ENCODE results near the gene MGAT5B. TPM values are rescaled to one million over a fixed set of nuclear protein-coding genes. Genes with fewer than 3 reads are reported as not detected.

MGAT5B gene
- total RNA-seq, 2 experiments from 2014 or later: 0.19 TPM; not detected in 1

DNA sequence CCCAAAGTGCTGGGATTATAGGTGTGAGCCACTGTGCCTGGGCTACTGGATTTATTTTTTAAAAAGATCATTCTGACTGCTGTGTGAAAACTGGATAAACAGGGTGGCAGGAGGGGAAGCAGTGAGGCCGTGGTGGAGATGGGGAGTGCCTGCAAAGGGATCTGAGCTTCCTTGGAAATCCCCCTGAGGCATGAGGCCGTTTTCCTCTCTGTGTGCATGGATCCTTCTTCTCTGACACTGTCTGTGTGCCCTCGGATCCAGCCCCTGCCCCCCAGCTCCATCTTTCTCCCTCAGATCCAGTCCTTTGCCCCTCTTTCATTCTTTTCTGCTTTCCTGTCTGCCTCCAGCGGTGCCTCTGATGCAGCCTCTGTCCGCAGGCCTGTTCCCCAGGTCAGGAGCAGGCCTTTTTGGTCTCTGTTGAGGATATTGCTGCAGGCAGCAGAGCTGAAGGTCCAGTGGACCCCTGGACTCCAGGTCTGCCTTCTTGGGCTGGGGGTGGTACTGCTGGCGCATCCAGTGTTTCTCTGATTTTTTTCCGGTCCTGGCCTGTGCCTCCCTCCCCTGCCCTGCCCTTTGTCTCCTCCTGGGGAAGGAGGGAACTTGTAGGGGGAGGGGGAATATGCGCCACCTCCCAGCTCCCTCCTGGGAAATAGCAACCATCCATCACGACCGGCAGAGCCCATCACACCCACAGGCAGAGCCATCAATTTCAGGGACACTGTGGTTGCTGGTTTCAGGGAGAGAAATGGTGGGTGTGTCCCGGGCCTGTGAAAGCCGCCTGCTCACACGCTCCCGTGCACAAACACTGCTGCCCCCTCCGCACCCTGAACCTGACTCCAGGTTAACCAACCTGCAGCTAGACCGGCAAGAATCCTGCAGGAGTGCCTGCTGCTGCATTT is 17.0 kb downstream of the MGAT5B start:
- Mint-ChIP-seq H3K4me1 (ENCODE audit: low read depth) (no peaks in the 10 kb centered on the region), H3K36me3 (ENCODE audit: low read depth) (no peaks in the 10 kb centered on the region), H3K4me3 (no peak overlapping the region), H3K9me3 (no peaks in the 10 kb centered on the region), H3K27ac (no peak overlapping the region), H3K27me3 (ENCODE audit: low read depth) (no peaks in the 10 kb centered on the region)
- intact Hi-C loops (cut with micrococcal nuclease): no loop called here
- CTCF ChIA-PET: interaction anchor here (1.5 kb wide), 1 partner anchor 171 kb away, joined by 3 read pairs; no protein-coding TSS in a partner anchor
- DNase-seq: no peak

DNA sequence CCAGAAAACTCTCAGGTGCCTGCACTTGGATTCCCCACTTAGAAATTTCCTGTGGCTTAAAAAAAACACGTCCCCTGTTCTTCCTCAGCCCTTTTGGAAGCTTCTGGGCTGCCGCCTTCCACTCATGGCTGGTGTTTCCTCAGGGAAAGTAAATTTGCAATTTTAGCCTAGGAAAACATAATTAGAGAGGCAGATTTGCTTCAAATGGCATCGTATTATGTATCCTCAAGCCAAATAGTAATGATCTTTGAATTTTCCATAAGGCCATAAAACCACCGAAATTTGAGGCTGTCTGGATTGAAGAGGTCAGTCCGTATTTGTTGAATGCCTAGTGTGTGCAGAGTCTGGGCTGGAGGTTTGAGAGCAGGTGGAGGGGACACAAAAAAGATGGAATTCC is 17.7 kb downstream of the MGAT5B start:
- no peaks in the 10 kb centered on the region for H3K36me3 Mint-ChIP-seq (ENCODE audit: low read depth)
- H3K27ac Mint-ChIP-seq: no peak overlapping the region
- no peaks in the 10 kb centered on the region for H3K27me3 Mint-ChIP-seq (ENCODE audit: low read depth)
- H3K4me3 Mint-ChIP-seq: no peak overlapping the region
- no peaks in the 10 kb centered on the region for H3K4me1 Mint-ChIP-seq (ENCODE audit: low read depth)
- no peak for DNase-seq
- no peaks in the 10 kb centered on the region for H3K9me3 Mint-ChIP-seq
- CTCF ChIA-PET: no interaction called here
- intact Hi-C loops (cut with micrococcal nuclease): no loop called here

DNA sequence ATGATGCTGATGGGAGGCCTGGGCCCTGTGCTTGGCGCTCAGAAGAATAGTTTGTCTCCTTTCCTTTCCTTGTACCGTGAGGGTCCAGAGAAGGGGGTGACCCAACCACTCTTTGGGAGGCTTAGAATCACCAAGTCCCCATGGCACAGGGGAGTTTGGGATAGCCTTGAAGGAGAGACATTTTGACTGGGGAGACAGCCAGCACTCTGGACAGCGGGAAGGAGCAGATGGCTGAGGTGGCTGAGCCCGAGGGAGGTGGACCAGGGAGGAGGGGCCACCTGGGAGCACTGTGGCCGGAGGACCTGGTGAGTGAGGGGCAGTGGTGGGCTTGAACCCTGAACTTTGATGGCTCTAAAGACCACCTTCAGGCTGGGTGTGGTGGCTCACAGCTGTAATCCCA is 18.2 kb downstream of the MGAT5B start:
- H3K27me3 Mint-ChIP-seq (ENCODE audit: low read depth): no peaks in the 10 kb centered on the region
- CTCF ChIA-PET: no interaction called here
- DNase-seq: no peak
- intact Hi-C loops (cut with micrococcal nuclease): no loop called here
- no peaks in the 10 kb centered on the region for H3K36me3 Mint-ChIP-seq (ENCODE audit: low read depth)
- H3K27ac Mint-ChIP-seq: no peak overlapping the region
- no peaks in the 10 kb centered on the region for H3K4me1 Mint-ChIP-seq (ENCODE audit: low read depth)
- H3K4me3 Mint-ChIP-seq: no peak overlapping the region
- no peaks in the 10 kb centered on the region for H3K9me3 Mint-ChIP-seq

DNA sequence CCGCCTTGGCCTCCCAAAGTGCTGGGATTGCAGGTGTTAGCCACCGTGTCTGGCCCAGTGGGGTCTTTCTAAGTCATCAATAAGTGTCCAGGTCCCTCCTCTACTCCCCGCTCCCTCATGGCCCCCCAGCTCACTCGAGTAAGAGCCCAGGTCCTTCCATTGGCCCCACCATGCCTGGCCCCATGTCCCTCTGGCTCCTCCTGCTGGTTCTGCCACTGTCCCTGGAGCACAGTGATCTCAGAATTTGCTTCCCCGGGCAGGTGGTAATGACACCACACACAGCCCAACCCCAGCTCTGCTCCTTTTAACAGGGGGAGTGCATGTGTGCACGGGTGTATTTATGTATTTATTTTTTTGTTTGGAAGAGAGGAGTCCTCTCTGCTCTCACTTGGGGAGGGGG is 19.6 kb downstream of the MGAT5B start:
- no peaks in the 10 kb centered on the region for H3K9me3 Mint-ChIP-seq
- no peaks in the 10 kb centered on the region for H3K27me3 Mint-ChIP-seq (ENCODE audit: low read depth)
- intact Hi-C loops (cut with micrococcal nuclease): no loop called here
- H3K36me3 Mint-ChIP-seq (ENCODE audit: low read depth): no peaks in the 10 kb centered on the region
- CTCF ChIA-PET: interaction anchor here (1.6 kb wide), 1 partner anchor 169 kb away, joined by 3 read pairs; no protein-coding TSS in a partner anchor
- no peak overlapping the region for H3K27ac Mint-ChIP-seq
- H3K4me1 Mint-ChIP-seq (ENCODE audit: low read depth): no peaks in the 10 kb centered on the region
- H3K4me3 Mint-ChIP-seq: no peak overlapping the region
- no peak for DNase-seq

DNA sequence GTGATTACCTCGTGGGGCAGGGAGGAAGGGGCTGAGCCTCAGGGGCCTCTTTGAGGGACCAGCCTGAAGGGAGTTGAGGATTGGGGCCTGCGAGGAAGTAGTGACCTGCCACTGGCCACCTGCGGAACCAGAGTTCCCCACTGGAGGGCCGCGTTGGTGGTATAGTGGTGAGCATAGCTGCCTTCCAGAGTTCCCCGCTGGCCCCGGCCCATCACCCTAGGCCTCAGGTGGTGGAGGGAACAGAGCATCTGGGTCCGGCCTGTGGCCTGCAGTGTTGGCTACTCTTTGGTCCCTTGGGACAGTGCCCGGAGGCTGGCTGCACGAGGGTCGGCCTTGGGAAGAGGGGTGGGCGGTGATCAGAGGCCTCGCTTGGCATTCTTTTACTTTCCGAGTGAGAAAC is 20.5 kb downstream of the MGAT5B start:
- H3K27ac Mint-ChIP-seq: no peak overlapping the region
- no peaks in the 10 kb centered on the region for H3K4me1 Mint-ChIP-seq (ENCODE audit: low read depth)
- H3K4me3 Mint-ChIP-seq: no peak overlapping the region
- H3K36me3 Mint-ChIP-seq (ENCODE audit: low read depth): no peaks in the 10 kb centered on the region
- CTCF ChIA-PET: interaction anchor here (1.6 kb wide), 1 partner anchor 168 kb away, joined by 3 read pairs; no protein-coding TSS in a partner anchor
- no peaks in the 10 kb centered on the region for H3K27me3 Mint-ChIP-seq (ENCODE audit: low read depth)
- H3K9me3 Mint-ChIP-seq: no peaks in the 10 kb centered on the region
- no peak for DNase-seq
- intact Hi-C loops (cut with micrococcal nuclease): no loop called here

DNA sequence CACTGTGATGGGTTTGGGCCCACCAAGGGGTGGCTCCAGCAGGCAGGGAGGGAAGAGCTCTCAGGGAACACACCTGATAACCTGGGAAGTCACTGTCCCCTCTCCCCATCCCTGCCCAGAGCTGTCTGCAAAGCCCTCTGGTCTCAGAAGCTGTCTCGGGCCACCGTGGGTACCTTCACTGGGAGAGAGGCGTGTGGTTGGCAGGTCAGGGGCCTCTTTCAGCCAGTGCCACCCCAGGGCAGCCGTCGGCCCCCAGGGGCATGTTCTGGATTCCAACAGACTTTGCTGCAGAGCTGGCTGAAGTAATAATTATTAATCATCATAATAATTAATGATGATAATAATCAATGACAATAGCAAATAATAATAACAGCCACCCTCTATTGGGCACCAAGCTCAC is 21.1 kb downstream of the MGAT5B start:
- H3K27ac Mint-ChIP-seq: no peak overlapping the region
- H3K9me3 Mint-ChIP-seq: no peaks in the 10 kb centered on the region
- H3K4me3 Mint-ChIP-seq: no peak overlapping the region
- H3K36me3 Mint-ChIP-seq (ENCODE audit: low read depth): no peaks in the 10 kb centered on the region
- intact Hi-C loops (cut with micrococcal nuclease): no loop called here
- CTCF ChIA-PET: interaction anchor here (1.0 kb wide), 1 partner anchor 72 kb away, joined by 3 read pairs; no protein-coding TSS in a partner anchor
- no peak for DNase-seq
- no peaks in the 10 kb centered on the region for H3K4me1 Mint-ChIP-seq (ENCODE audit: low read depth)
- no peaks in the 10 kb centered on the region for H3K27me3 Mint-ChIP-seq (ENCODE audit: low read depth)

DNA sequence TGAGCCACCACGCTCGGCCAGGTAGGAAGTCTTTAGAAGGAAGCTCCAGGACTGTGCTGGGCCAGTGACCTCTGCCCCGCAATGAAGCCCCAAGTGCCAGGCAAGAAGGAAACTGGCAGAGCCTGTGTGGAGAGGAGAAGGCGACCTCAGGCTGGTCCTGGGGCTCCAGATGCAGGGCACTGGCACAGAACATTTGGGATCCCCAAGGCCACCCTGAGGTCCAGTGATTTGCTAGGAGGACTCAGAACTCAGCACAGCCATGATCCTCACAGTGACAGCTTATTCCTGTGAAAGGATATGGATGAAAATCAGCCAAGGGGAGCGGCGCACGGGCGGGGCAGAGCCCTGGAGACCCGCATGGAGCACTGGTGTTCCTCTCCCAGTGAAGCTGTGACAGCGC is 24.1 kb downstream of the MGAT5B start:
- intact Hi-C loops (cut with micrococcal nuclease): no loop called here
- no peak for DNase-seq
- Mint-ChIP-seq H3K9me3 (no peaks in the 10 kb centered on the region), H3K27ac (no peak overlapping the region), H3K27me3 (ENCODE audit: low read depth) (no peaks in the 10 kb centered on the region), H3K4me3 (no peak overlapping the region), H3K4me1 (ENCODE audit: low read depth) (no peaks in the 10 kb centered on the region), H3K36me3 (ENCODE audit: low read depth) (no peaks in the 10 kb centered on the region)
- CTCF ChIA-PET: no interaction called here

DNA sequence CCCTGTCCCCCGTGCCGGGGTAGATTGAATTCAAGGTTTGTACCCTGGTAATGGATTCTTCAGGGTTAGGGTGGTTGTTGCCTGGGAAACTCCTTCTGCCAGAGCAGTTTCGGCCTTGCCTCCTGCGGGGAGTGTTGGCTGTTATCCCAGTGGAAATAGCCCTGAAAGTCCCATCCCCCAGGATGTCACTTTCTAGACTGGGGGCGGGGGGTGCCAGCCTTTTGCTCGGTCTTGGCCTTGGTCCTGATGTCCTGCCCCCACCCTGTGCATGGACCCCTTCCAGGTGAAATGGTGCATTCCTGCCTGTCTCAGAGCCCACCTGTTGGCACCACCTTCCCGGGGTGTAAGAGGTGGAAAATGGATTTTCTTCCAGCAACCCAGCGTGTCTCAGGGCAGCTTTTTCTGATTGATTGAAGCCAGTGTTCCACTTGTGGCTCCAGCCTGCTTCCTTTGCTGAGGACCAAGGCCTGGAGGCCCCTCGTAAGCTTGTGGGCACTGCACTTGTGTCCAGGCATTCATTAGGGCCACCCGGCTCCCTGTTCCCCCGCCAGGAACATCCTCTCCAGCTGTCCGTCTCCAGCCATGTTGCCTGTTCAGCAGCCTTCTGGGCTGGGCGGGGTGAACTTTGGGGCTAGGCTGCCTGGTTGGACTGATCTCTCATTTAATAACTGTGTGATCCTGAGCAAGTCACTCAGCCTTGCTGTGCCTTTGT is 25.6 kb downstream of the MGAT5B start:
- no peak for DNase-seq
- intact Hi-C loops (cut with micrococcal nuclease): no loop called here
- Mint-ChIP-seq H3K4me1 (ENCODE audit: low read depth) (no peaks in the 10 kb centered on the region), H3K9me3 (no peaks in the 10 kb centered on the region), H3K36me3 (ENCODE audit: low read depth) (no peaks in the 10 kb centered on the region), H3K4me3 (no peak overlapping the region), H3K27ac (no peak overlapping the region), H3K27me3 (ENCODE audit: low read depth) (no peaks in the 10 kb centered on the region)
- CTCF ChIA-PET: no interaction called here

DNA sequence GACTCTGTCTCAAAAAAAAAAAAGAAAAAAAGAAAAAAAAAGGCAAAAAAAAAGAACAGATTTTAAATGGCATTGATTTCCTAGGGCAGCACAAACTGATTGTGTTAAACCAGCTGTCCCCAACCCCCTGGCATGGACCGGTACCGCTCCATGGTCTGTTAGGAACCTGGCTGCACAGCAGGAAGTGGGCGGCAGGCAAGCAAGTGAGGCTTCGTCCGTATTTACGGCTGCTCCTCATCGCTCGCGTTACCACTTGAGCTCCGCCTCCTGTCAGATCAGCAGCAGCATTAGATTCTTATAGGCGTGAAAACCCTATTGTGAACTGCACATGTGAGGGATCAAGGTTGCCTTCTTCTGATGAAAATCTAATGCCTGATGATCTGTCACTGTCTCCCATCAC is 26.6 kb downstream of the MGAT5B start:
- no peak for DNase-seq
- H3K4me3 Mint-ChIP-seq: no peak overlapping the region
- no peaks in the 10 kb centered on the region for H3K36me3 Mint-ChIP-seq (ENCODE audit: low read depth)
- H3K9me3 Mint-ChIP-seq: no peaks in the 10 kb centered on the region
- H3K27ac Mint-ChIP-seq: no peak overlapping the region
- H3K4me1 Mint-ChIP-seq (ENCODE audit: low read depth): no peaks in the 10 kb centered on the region
- intact Hi-C loops (cut with micrococcal nuclease): no loop called here
- CTCF ChIA-PET: no interaction called here
- H3K27me3 Mint-ChIP-seq (ENCODE audit: low read depth): no peaks in the 10 kb centered on the region

DNA sequence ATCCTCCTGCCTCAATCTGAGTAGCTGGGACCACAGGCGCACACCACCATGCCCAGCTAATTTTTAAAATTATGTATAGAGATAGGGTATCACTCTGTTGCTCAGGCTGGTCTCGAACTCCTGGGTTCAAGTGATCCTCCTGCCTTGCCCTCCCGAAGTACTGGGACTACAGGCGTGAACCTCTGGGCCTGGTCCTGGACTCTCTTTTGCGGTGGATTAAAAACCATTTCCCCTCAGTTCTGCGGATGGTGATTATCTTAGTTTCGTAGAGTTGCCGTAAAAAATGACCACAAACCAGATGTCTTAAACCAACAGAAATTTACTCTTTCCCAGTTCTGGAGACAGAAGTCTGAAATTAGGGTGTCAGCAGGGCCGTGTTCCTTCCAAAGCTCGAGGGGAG is 28.8 kb downstream of the MGAT5B start:
- no peaks in the 10 kb centered on the region for H3K36me3 Mint-ChIP-seq (ENCODE audit: low read depth)
- H3K4me3 Mint-ChIP-seq: no peak overlapping the region
- CTCF ChIA-PET: no interaction called here
- no peak for DNase-seq
- H3K27me3 Mint-ChIP-seq (ENCODE audit: low read depth): no peaks in the 10 kb centered on the region
- intact Hi-C loops (cut with micrococcal nuclease): no loop called here
- no peaks in the 10 kb centered on the region for H3K4me1 Mint-ChIP-seq (ENCODE audit: low read depth)
- H3K9me3 Mint-ChIP-seq: no peaks in the 10 kb centered on the region
- H3K27ac Mint-ChIP-seq: no peak overlapping the region

DNA sequence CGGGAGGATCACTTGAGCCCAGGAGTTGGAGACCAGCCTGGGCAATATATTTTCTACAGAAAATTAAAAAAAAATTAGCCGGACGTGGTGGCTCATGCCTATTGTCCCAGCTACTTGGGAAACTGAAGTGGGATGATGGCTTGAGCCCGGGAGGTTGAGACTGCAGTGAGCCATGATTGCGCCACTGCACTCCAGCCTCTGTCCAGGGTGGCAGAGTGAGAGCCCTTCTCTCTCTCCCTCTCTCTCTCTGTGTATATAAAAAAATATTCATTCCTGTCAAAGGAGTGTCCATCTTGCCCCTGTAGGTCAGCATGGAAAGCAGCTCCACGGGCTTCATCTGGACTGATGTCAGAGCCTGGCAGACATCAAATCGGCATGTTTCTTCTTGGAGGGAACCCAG is 31.2 kb downstream of the MGAT5B start:
- no peak for DNase-seq
- no peaks in the 10 kb centered on the region for H3K4me1 Mint-ChIP-seq (ENCODE audit: low read depth)
- H3K36me3 Mint-ChIP-seq (ENCODE audit: low read depth): no peaks in the 10 kb centered on the region
- no peak overlapping the region for H3K4me3 Mint-ChIP-seq
- H3K9me3 Mint-ChIP-seq: no peaks in the 10 kb centered on the region
- no peaks in the 10 kb centered on the region for H3K27me3 Mint-ChIP-seq (ENCODE audit: low read depth)
- no peak overlapping the region for H3K27ac Mint-ChIP-seq
- CTCF ChIA-PET: no interaction called here
- intact Hi-C loops (cut with micrococcal nuclease): no loop called here

DNA sequence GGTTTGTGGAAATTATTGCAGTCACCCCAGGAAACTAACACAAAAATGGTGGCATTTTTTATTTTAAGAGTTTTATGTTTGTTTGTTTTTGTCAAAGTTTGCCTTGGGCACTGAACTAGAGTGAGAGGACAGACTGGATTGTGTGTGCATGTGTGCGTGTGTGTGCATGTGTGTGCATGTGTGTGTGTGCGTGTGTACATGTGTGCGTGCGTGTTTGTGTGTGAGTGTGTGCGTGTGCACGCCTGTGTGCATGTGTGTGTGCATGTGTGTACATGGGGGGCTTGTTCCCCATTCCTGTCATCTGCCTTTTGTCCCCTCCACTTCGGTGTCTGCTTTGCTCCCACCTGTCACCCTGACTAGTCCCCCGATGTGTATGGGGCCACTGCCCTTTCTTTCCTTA is 32.5 kb downstream of the MGAT5B start:
- H3K9me3 Mint-ChIP-seq: no peaks in the 10 kb centered on the region
- H3K27me3 Mint-ChIP-seq (ENCODE audit: low read depth): no peaks in the 10 kb centered on the region
- H3K4me3 Mint-ChIP-seq: no peak overlapping the region
- CTCF ChIA-PET: no interaction called here
- no peaks in the 10 kb centered on the region for H3K36me3 Mint-ChIP-seq (ENCODE audit: low read depth)
- H3K4me1 Mint-ChIP-seq (ENCODE audit: low read depth): no peaks in the 10 kb centered on the region
- intact Hi-C loops (cut with micrococcal nuclease): no loop called here
- no peak overlapping the region for H3K27ac Mint-ChIP-seq
- no peak for DNase-seq

All from activated naive CD4-positive, alpha-beta T cell treated with anti-CD3 and anti-CD28 coated beads for 36 hours (primary cell).